Left lung (tissue), 10 donors: ENCODE data around the gene MACROD2. TPM values are rescaled to one million over a fixed set of nuclear protein-coding genes. Genes with fewer than 3 reads are reported as not detected.

Experiments
- ATAC-seq: fragments of 200-7000 bp; cut with Tn5 transposase; one replicate; pipeline ENCODE4 v1.9.1; 2020; ENCODE audit warnings: moderate library complexity
- DNase-seq, 4 donors: peaks; one replicate each; pipeline ENCODE4 v3.0.0-alpha.2; 2013 to 2020
- H3K27ac ChIP-seq, 2 donors: fragments of 200-600 bp; sonication (generic) in 1 of 2; one replicate each; pipeline versions ENCODE4 v1.5.0 to v1.8.0; 2020 to 2021
- H3K27me3 ChIP-seq, 2 donors: fragments of 200-600 bp; sonication (generic) in 1 of 2; one replicate each; pipeline versions ENCODE4 v1.5.0 to v1.8.0; 2020 to 2021
- H3K36me3 ChIP-seq, 2 donors: fragments of 200-600 bp; sonication (generic) in 1 of 2; one replicate each; pipeline versions ENCODE4 v1.5.0 to v1.8.0; 2020 to 2021
- H3K4me1 ChIP-seq, 2 donors: fragments of 200-600 bp; one replicate each; pipeline ENCODE4 v1.8.0; 2021
- H3K4me3 ChIP-seq, 2 donors: fragments of 200-600 bp; sonication (generic) in 1 of 2; one replicate each; pipeline versions ENCODE4 v1.5.0 to v1.8.0; 2020 to 2021; ENCODE audit warnings: mild to moderate bottlenecking in 1 of 2
- H3K9me3 ChIP-seq, 2 donors: fragments of 200-600 bp; sonication (generic) in 1 of 2; one replicate each; pipeline versions ENCODE4 v1.5.0 to v1.8.0; 2020 to 2021
- CTCF ChIP-seq, 2 donors: fragments of 200-600 bp; sonication (generic) in 1 of 2; IDR thresholded peaks; one replicate each; pipeline versions ENCODE4 v1.5.0 to v1.8.0; 2021; ENCODE audit warnings: antibody characterized with exemption in 2 of 2
- intact Hi-C, 2 donors: fragments of 100-400 bp; cut with DNase I; formaldehyde crosslinking; loops; one replicate each; pipeline versions ENCODE4 v1.11.2 to v1.14.2; 2022
- polyA plus RNA-seq, 6 donors: library from polyadenylated mRNA; unstranded; fragments of 120-200 nt; gene quantifications; one replicate each; pipeline ENCODE4 v1.2.1, GENCODE V29; 2013; ENCODE audit not compliant: insufficient read length in 6 of 6
- total RNA-seq, 2 donors: library from RNA; stranded (reverse); fragmentation: NEBNext Ultra II Directional; extraction: Animal tissue kit (Norgen Biotek cat#: 25700); gene quantifications; one replicate each; pipeline ENCODE4 v1.2.1, GENCODE V29; 2021
- donor health status: DM: no; HTN: yes; CAD: no.
- donor health status: DM: no; HTN: no; CAD: no.

The MACROD2 gene
- total and polyA plus RNA-seq, 8 donors = 6.1 to 23.6 (median 8.9) TPM

GRCh38 chr20:15445056-15445840 lies 1449.9 kb downstream of the MACROD2 start:
- H3K9me3 ChIP-seq = no peaks in the 10 kb centered on the region
- H3K27ac ChIP-seq = no peak overlapping the region
- H3K27me3 ChIP-seq = no peaks in the 10 kb centered on the region
- H3K4me3 ChIP-seq = no peak overlapping the region
- ATAC-seq (no peak), DNase-seq (no peak)
- H3K36me3 ChIP-seq = no peaks in the 10 kb centered on the region
- no peak for TF ChIP-seq CTCF (IDR thresholded peaks at IDR 0.05)
- intact Hi-C loops = no loop called here
- no peaks in the 10 kb centered on the region for H3K4me1 ChIP-seq

DNA sequence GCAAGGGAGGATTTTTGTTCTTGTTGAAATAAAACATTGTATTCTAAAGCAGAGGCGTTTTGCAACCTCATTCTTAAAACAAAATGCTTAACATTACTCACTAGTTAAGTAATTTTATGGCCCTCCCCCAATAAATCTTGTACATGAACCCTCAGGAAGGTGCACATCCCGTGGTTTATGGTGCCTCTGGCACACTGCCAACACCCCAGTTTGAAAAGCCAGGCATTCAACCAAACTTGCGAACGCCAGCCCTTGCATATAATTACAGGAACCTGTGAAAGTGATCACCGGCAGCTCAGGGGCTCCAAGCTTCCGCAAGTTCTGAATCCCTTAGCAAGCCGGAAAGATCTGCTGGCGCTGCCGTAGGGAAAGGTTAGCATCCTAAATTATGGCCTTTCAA lies 1451.1 kb downstream of the MACROD2 start:
- H3K27ac ChIP-seq = no peak overlapping the region
- no peaks in the 10 kb centered on the region for H3K9me3 ChIP-seq
- ATAC-seq = no peak

DNA sequence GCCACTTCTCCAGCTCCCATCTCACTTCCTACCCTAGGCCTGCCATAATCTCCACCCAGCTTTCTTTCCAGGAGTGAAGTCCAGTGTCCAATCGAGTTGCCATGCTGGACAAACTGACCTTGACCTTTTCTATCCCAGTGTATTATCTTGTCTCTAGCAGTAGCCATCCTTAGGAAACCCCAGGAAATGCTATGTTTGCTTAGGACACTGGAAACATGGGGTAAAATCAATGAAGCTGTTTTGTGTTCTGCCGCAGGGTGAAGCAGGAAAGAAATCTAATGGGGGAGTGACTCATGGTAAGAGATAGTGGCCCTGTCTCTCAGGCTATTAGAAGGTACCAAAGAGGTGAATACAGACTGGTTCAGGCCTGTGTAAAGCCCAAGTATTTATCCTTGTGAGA lies 1452.2 kb downstream of the MACROD2 start:
- no peak for DNase-seq
- H3K27me3 ChIP-seq = no peaks in the 10 kb centered on the region
- no peak overlapping the region for H3K4me3 ChIP-seq
- H3K36me3 ChIP-seq = no peaks in the 10 kb centered on the region
- TF ChIP-seq CTCF (IDR thresholded peaks at IDR 0.05) = no peak
- no peaks in the 10 kb centered on the region for H3K9me3 ChIP-seq
- no peak overlapping the region for H3K27ac ChIP-seq
- H3K4me1 ChIP-seq = no peaks in the 10 kb centered on the region
- ATAC-seq = no peak
- intact Hi-C loops = no loop called here

More for the DNA sequence above, 1451.1 kb downstream of the MACROD2 start:
- H3K4me3 ChIP-seq = no peak overlapping the region
- no peak for TF ChIP-seq CTCF (IDR thresholded peaks at IDR 0.05)
- DNase-seq = no peak
- H3K27me3 ChIP-seq = no peaks in the 10 kb centered on the region
- H3K36me3 ChIP-seq = no peaks in the 10 kb centered on the region
- intact Hi-C loops = no loop called here
- no peaks in the 10 kb centered on the region for H3K4me1 ChIP-seq

DNA sequence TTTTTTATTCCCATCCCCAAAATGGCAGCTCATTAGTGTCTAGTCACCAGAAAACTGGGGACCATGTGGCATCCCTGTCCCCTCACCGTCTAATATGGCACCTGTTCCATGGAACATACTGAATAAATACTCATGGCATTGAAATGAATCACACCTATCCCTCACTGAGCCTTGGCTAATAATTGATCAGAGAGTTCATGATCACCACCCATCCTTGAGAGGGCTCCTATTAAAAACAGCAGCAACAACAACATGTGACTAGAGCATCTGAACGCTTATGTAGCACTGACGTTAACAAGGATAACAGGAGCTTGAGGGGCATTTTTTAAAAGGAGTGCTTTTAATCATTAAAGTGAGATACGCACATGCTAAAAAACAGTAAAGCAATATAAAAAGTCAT lies 1453.7 kb downstream of the MACROD2 start:
- no peak overlapping the region for H3K27ac ChIP-seq
- no peak for TF ChIP-seq CTCF (IDR thresholded peaks at IDR 0.05)
- H3K4me3 ChIP-seq = no peak overlapping the region
- H3K27me3 ChIP-seq = no peaks in the 10 kb centered on the region
- intact Hi-C loops = no loop called here
- no peaks in the 10 kb centered on the region for H3K9me3 ChIP-seq
- no peaks in the 10 kb centered on the region for H3K4me1 ChIP-seq
- no peak for DNase-seq
- H3K36me3 ChIP-seq = no peaks in the 10 kb centered on the region
- ATAC-seq = no peak

GRCh38 chr20:15451241-15451640 lies 1455.9 kb downstream of the MACROD2 start:
- DNase-seq (no peak), ATAC-seq (no peak)
- no peak for TF ChIP-seq CTCF (IDR thresholded peaks at IDR 0.05)
- no peaks in the 10 kb centered on the region for H3K4me1 ChIP-seq
- no peaks in the 10 kb centered on the region for H3K9me3 ChIP-seq
- no peaks in the 10 kb centered on the region for H3K27me3 ChIP-seq
- H3K27ac ChIP-seq = no peak overlapping the region
- intact Hi-C loops = no loop called here
- no peak overlapping the region for H3K4me3 ChIP-seq
- H3K36me3 ChIP-seq = no peaks in the 10 kb centered on the region
